A673 (cell line): ENCODE data around the gene TBX3. TPM values are rescaled to one million over a fixed set of nuclear protein-coding genes. Genes with fewer than 3 reads are reported as not detected.

Experiments
- BruUV-seq: library from RNA; stranded (reverse); fragments of 400-500 nt; replicated peaks from 2 replicates; lab custom pipeline; 2021; lab: Mats Ljungman, UMichigan
- CTCF ChIA-PET: fragments of 300-600 bp; sonication (Branson Sonifier 250); formaldehyde crosslinking; loops from one replicate; lab custom pipeline; 2022; ENCODE audit warnings: antibody characterized with exemption; lab: Charles Lee
- POLR2A ChIA-PET: fragments of 300-600 bp; sonication (Branson Sonifier 250); formaldehyde crosslinking; loops from one replicate; lab custom pipeline; 2022; ENCODE audit warnings: antibody characterized with exemption; ENCODE audit not compliant: low non-redundant PET; lab: Charles Lee
- DNase-seq: peaks from one replicate; pipeline ENCODE4 v3.0.0-alpha.2; 2015; ENCODE audit warnings: low spot score
- H3K27ac ChIP-seq: fragments of 200-600 bp; sonication (generic); 2 replicates; pipeline ENCODE4 v1.5.1; 2016; ENCODE audit warnings: mixed run types, low read depth, mild to moderate bottlenecking, mixed read lengths, antibody characterized with exemption, low read length; ENCODE audit not compliant: poor library complexity, severe bottlenecking
- H3K27me3 ChIP-seq: fragments of 200-600 bp; sonication (generic); replicated peaks from 2 replicates; pipeline ENCODE4 v1.6.1; 2017; ENCODE audit warnings: mixed run types, low read depth, mild to moderate bottlenecking, mixed read lengths, antibody characterized with exemption, low read length; ENCODE audit not compliant: insufficient read depth, poor library complexity
- H3K36me3 ChIP-seq: fragments of 200-600 bp; sonication (generic); 2 replicates; pipeline ENCODE4 v1.6.1; 2016; ENCODE audit warnings: mixed run types, mild to moderate bottlenecking, mixed read lengths, antibody characterized with exemption, low read length; ENCODE audit not compliant: insufficient read depth, poor library complexity, severe bottlenecking
- H3K4me1 ChIP-seq: fragments of 200-600 bp; sonication (generic); 2 replicates; pipeline ENCODE4 v1.6.1; 2017; ENCODE audit warnings: mixed run types, mild to moderate bottlenecking, mixed read lengths, antibody characterized with exemption, low read length; ENCODE audit not compliant: insufficient read depth, poor library complexity, severe bottlenecking
- H3K4me3 ChIP-seq: fragments of 200-600 bp; sonication (generic); 2 replicates; pipeline ENCODE4 v1.5.1; 2016; ENCODE audit warnings: low read depth, mixed run types, mild to moderate bottlenecking, mixed read lengths, low read length; ENCODE audit not compliant: poor library complexity, severe bottlenecking
- H3K9me3 ChIP-seq: fragments of 200-600 bp; sonication (generic); 2 replicates; pipeline ENCODE4 v1.6.1; 2016; ENCODE audit warnings: mixed run types, low read depth, mild to moderate bottlenecking, mixed read lengths, antibody characterized with exemption, low read length; ENCODE audit not compliant: poor library complexity, severe bottlenecking
- CTCF ChIP-seq: fragments of 300-800, 200-600 bp; sonication (generic); conservative IDR thresholded peaks from 2 replicates; pipeline ENCODE4 v1.5.1; 2017; ENCODE audit warnings: low read depth, mild to moderate bottlenecking, antibody characterized with exemption, low read length, moderate library complexity, mixed read lengths
- EZH2 ChIP-seq: fragments of 200-600 bp; sonication (generic); IDR thresholded peaks from 2 replicates; pipeline ENCODE4 v1.6.1; 2017; ENCODE audit warnings: borderline replicate concordance, low read depth, mild to moderate bottlenecking, mixed read lengths, antibody characterized with exemption, low read length; ENCODE audit not compliant: poor library complexity, severe bottlenecking
- intact Hi-C: fragments of 100-400 bp; cut with micrococcal nuclease; formaldehyde crosslinking; loops from one replicate; pipeline ENCODE4 v1.10.0; 2022; ENCODE audit not compliant: unreplicated experiment
- total RNA-seq: library from RNA; stranded (reverse); gene quantifications from 2 replicates; pipeline ENCODE4 v1.2.3, GENCODE V29; 2021

Gene TBX3
- total RNA-seq, 1 experiment from 2014 or later, result 1.4 TPM

DNA sequence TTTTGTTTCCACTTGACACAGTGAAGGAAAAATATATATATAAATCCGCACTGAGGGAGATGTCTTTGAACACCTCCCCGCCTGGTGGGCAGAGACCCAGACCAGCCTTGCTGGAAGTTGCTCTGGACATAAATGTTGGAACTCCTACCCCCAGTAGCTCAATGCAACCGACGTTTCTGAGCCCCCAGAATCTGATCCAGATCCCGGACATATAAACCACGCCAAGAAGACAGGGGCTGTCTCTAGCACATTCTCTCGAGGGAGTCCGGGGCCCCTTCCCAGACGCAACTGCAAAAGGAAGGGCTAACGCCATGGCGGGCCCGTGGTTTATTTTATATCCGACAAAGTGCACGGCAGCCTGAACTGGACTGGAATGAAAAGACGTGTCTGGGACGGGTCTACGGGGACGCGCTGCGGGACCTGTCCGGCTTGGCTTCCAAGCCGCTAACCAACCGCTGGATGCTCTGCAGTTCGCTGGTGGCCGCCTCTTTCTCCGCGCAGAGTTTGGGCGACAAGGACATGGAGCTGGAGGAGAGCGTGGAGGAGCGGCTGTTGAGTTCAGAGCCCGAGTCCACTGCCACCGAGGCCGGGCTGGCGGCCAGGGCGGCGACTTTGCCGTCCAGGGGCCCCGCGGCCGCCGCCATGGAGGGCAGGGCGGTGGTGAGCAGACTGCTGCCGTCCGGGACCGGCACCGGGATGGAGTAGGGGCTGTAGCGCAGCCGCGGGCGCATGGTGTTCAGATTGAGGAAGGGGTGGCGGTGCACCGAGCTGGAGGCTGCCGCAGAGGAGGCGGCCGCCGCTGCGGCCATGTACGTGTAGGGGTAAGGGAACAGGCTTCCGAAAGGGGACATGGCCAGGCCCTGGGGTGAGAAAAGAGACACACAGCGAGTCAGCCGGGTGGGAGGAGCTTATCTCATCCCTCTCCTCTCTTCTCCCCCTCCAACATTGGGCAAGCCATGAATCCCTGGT lies 12.2 kb downstream of the TBX3 start:
- no peaks in the 10 kb centered on the region for H3K36me3 ChIP-seq
- TF ChIP-seq EZH2 (no peak), CTCF (no peak)
- H3K4me3 ChIP-seq, result no peak overlapping the region
- no peak for DNase-seq
- peaks cover 3% of the 10 kb centered on the region for H3K27me3 ChIP-seq
- no TSS peak for BruUV-seq
- intact Hi-C loops, result no loop called here
- ChIA-PET POLR2A (no interaction called here), CTCF (no interaction called here)
- no peak overlapping the region for H3K27ac ChIP-seq
- H3K4me1 ChIP-seq, result no peaks in the 10 kb centered on the region
- H3K9me3 ChIP-seq, result no peaks in the 10 kb centered on the region

DNA sequence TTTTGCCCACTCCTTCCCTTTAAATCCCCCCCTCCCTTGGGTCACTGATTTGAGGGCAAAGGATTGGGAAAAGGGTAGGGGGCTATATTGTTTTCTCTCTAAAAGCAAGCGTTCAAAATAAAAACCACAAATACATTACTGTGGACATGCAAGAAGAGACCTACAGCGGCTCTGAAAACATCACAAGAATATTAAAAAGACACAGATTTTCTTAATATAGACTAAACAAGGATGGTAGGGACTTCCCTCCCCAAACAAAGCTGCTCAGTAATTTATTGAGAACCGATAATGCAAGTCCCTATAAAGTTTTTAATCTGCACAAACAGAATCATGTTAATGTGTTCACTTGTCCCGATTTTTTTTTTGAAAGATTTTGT lies 12.9 kb downstream of the TBX3 start:
- H3K9me3 ChIP-seq, result no peaks in the 10 kb centered on the region
- TF ChIP-seq CTCF, result no peak
- no peak for TF ChIP-seq EZH2
- no peak overlapping the region for H3K4me3 ChIP-seq
- H3K36me3 ChIP-seq, result no peaks in the 10 kb centered on the region
- no peak for DNase-seq
- no peak overlapping the region for H3K27ac ChIP-seq
- H3K27me3 ChIP-seq, result peaks cover 3% of the 10 kb centered on the region
- CTCF ChIA-PET, result no interaction called here
- BruUV-seq, result no TSS peak
- POLR2A ChIA-PET, result no interaction called here
- H3K4me1 ChIP-seq, result no peaks in the 10 kb centered on the region
- intact Hi-C loops, result no loop called here

GRCh38 chr12:114670291-114670980 lies 13.5 kb downstream of the TBX3 start:
- no peak for TF ChIP-seq EZH2
- TF ChIP-seq CTCF, result no peak
- BruUV-seq, result no TSS peak
- intact Hi-C loops, result no loop called here
- Histone ChIP-seq H3K27ac (no peak overlapping the region), H3K4me1 (no peaks in the 10 kb centered on the region), H3K9me3 (no peaks in the 10 kb centered on the region), H3K4me3 (no peak overlapping the region), H3K36me3 (no peaks in the 10 kb centered on the region), H3K27me3 (peaks cover 3% of the 10 kb centered on the region)
- CTCF ChIA-PET, result no interaction called here
- POLR2A ChIA-PET, result interaction anchor here (0.6 kb wide), 1 partner anchor 13 kb away, joined by 3 read pairs; no protein-coding TSS in a partner anchor
- no peak for DNase-seq
